GM19025 (cell line): Measurements from ENCODE around the gene NKX3-2.

Source experiments
- ATAC-seq: cut with Tn5 transposase; IDR thresholded peaks from one replicate; pipeline ENCODE4 v1.9.1; 2021; ENCODE audit warnings: mild to moderate bottlenecking, low read depth, moderate library complexity; ENCODE audit not compliant: unreplicated experiment

The NKX3-2 gene

DNA sequence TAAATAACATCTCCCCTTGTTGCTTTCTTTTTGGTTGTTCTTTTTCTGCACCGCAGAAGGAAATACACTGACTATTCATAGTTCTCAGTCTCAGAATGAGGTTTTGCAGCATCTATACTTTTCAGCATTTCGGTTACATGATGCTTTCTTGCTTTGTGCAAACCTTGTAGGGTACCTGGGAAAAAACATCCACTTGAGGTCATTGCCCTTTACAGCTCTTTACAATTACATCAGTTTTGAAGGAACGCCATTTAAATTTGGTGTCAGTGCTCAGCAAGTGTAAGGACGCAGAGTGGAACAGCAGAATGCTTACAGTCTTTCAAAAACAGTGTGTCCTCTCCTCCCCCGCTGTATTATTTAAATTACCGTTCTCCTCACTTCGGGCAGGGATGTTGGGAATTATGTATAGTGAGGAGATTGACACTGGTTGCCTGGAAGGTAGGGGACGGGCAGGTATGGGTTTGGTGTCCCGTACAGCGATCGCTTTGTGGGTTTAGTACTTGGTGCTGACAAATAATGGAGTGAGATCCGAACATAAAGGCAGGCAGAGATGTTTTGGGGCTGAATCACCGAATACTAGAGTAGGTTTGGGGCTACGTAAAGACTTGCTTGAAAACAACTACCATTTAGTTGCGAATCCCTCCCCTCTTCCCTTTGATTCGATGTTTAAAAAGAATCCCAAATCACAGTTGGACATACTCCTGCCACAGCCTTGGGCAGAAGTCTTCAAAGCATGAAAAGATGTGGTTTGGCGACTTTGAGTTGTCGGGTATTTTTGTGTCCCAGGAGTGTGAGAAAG lies 2.0 kb upstream of the NKX3-2 start:
- ATAC-seq = no peak

DNA sequence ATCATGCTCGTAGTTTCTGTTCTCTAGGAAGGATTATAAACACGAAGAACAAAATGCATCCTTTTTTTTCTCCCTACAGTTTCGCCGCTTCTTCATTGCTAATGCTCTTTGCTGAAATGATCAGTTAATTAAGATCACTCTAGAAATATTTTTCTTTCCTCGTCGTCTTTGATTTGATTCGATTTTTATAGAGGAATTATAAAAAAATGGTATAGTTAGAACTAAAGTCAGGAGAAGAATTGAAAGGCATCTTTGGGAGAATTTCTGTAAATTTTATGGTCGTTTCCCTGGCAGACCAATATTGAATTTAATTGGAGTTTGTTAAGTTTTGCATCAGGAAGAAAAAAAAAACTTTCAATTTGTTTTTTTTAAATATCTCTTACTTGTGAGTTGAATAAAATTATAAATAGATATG lies 1.1 kb upstream of the NKX3-2 start:
- ATAC-seq = no peak

DNA sequence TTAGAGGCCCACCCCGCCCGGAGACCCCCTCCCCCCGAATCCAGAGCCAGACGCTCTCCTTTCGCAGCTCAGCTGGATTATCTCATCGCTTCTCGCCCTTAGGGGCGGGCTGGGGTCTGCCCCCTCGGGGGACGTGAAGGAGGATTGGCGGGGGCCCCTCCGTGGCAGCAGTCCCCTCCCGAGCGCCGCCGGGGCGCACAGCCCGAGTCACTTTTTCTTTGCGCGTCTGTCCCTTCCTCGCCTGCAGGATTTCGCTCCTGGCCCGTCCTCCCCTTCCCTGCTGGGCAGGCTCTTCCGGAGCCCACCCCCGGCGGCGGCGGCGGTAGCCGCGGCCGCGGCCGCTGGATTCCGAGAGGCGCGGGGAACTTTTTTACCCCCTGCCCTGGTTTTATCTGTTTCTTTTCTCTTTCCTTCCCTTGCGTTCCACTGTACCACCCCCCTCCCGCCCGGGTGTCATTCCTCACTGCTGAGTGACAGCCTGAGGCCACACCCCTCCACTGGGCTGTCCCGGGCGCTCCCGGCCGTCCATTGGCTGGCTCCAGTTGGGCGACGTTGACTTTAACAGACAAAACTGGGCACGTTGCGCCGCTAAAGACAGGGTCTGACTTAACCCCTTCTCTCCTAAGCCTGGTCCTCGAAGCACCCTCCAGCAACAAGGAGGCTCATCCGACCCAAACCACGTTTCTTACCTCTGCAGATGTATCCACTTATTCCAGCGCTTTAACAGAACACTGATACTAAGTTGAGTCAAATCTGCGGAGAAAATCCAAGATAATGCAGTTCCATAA lies 492 bp upstream of the NKX3-2 start:
- peak; percentile 54 for ATAC-seq

DNA sequence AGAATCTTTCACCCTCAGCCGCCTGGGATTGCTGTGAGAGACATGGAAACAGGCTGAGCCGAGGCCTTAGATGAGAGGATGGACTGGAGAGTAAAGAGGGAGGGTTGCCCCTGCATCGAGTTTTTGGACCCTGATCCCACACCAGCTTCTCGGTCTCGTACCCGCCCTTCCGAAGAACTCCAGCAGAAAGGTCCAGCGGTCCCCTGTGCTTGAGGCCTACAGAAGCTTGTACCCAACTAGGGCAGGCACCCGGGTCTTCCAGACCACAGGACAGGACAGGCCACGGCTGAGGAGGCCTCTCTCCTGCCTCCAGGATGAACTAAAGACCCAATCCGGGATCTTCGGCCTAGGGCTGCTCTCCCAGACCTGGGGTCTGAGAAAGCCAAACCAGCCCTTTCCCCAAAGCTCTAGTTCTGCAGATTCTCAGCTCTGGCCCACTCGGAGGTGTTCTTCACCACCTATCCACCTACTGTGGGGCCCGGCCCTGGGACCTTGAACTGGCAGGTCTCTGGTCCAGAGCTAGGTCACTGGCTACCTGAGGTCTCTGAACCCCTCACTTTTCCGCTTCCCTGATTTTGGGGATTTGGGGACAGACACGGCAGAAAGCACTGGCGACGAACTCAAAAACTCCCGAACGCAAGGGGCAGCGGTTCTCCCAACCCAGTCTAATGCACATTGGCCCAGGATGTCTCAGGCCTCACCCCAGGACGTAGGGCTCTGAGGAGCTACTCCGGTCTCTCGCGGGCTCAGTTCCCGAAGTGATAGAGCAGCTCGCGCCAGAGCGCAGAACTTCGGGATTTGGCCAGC lies 1.1 kb downstream of the NKX3-2 start:
- no peak for ATAC-seq

DNA sequence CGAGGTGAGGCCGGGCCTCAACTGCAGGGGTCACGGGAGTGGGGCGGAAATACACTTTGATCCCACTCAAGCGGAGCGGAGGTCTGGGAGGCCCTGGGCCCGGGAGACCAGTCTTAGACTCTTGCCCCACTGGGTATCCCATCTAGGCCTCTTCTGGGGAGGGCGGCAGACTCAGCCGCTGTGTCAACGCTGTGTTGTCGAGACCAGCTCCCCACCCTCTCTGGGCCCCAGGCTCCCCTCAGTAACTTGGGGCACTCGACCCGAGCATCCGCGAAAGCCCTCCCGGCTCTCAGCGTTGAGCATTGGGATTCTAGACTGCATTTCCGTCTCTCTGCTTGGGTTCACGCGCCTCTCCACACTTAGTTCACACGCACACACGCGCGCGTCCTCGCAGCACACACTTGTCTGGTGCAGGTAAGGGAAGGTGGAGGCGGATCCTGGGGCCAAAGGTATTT lies 1.7 kb downstream of the NKX3-2 start:
- no peak for ATAC-seq

DNA sequence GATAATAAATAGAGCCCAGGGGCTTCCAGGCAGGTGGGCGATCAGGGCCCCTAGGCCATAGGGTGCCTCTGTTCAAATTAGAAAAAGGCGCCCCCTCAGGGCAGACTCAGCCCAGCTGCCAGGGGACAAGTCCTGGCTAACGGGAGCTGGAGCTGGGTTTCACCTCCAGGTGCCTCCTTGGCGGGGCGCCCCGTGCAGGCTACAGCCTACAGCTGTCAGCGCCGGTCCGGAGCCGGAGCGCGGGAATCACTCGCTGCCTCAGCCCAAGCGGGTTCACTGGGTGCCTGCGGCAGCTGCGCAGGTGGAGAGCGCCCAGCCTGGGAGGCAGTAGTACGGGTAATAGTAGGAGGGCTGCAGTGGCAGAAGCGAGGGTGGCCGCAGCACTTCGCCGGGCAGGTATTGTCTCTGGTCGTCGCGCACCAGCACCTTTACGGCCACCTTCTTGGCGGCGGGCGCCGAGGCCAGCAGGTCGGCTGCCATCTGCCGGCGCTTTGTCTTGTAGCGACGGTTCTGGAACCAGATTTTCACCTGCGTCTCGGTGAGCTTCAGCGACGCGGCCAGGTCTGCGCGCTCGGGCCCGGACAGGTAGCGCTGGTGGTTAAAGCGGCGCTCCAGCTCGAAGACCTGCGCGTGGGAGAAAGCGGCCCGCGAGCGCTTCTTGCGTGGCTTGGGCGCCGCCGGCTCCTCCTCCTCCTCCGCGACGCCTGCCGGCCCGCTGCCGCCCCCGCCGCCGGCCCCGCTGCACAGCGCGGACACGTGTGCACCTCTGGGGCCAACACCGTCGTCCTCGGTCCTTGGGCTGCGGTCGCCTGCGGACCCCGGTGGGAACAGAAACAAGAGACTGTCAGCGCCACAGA lies 2.4 kb downstream of the NKX3-2 start:
- ATAC-seq = peak; percentile 32

DNA sequence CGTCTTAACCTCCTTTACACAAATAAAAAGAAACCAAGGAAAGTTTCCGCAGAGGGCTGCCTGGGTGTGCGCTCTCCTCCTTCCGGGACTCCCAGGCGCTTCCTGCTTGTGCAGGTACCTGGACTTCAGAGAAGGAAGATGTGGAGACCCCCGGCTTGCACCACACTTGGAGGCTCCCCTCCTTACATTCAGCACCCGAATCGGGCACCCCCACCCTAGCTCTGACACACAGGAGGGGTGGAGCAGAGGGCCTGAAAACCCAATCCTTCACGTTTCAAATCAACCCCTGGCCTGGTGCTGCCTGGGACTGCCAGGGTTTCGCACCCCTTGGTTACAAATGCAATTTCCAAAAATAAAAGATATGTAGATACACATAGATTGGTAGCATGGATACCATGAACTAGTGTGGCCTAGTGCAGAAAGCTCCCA lies 3.1 kb downstream of the NKX3-2 start:
- no peak for ATAC-seq

DNA sequence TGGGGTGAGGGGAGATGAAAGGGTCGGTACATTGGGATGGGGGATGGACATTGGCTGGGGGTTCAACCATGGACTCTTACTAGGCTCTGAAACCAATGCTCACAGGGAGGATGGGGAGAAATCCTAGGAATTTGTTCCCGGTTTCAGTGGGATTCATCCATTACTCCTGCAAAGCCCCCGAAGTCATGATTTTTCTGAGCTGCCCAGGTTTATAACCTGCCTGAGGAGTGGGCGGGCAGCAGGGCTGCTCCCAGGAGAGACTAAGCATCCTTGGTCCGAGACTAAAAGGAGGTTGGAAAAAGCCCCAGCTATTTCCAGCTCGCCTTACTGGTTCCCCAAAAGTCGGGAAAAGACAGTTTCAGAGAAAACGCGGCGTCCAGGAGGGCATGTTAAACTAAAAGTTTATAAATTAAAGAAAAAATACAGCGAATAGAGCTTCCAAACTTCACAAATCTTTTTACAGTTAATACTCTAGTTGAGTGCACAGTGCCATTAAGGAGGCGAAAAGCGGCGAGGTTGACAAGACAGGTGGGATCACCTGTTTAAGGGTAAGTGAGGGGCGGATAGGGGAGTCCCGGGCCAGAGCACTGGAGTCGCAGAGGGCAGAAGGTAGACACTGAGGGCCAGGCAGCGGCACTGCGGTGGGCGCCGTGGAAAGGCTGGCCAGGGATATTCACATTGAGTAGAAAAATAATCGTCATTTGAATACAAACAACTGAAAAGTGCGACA lies 3.7 kb downstream of the NKX3-2 start:
- no peak for ATAC-seq

DNA sequence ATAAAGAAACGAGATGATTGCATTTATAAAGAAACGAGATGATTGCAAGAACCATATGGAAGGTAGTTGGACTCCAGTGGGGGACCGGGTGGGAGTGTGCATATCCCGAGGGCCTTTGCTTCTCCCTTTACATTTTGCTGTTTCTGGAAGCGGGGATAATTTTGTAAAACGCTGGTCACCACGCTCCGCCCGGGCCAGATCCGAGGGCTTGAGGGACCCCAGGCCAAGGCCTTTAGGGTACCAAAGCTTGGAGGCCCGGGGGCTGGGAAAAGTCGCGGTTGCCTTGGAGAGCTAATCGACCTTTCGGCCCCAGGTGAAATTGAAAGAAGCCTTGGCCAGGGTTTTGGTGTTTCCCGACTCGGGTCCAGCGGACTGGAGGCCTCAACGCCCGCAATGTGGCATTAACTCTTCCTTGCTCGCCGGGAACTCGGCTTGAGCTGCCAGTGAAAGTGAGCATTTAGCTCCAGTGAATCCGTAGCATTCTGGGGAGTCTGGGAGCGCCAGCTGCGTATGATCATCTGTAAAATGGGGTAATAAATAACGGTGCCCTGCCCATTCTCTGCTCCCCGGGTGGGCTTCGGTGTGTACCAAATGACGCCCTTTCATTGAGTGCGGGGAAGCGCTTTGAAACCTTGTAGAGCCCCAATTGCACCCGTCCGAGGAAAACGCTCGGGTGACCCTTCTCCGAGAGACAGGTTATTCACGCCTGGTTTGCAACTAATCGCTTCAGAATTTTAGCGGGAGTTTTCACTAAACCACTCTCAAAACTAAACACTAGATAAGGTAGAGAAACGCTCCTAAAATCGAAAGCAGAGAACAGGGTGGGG lies 4.5 kb downstream of the NKX3-2 start:
- ATAC-seq = no peak

DNA sequence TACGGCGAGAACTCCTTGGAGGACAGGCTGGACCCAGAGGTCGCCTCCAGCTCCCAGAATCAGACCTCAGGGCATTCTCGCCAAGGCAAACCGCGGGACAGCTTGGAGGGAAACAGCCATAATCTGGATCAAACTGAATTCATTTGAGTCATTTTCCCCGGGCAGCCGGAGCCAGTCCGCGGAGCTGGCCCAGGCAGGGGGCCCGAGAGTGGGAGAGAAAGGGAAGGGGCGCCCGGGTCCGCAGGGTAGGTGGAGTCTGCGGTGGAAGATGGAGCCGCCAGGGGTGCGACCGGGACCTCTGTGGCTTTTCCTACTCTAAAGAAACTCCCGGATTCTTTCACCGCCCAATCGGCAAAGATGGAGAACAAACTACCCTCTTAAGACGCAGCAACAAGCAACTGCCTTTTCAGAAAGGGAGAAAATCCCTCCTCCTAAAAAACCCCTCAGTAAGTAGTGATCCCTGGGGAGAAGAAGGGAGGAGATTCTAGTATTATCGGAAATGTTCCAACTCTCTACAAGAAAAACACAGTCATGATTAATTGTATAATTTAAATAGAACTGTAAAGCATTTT lies 5.2 kb downstream of the NKX3-2 start:
- no peak for ATAC-seq

DNA sequence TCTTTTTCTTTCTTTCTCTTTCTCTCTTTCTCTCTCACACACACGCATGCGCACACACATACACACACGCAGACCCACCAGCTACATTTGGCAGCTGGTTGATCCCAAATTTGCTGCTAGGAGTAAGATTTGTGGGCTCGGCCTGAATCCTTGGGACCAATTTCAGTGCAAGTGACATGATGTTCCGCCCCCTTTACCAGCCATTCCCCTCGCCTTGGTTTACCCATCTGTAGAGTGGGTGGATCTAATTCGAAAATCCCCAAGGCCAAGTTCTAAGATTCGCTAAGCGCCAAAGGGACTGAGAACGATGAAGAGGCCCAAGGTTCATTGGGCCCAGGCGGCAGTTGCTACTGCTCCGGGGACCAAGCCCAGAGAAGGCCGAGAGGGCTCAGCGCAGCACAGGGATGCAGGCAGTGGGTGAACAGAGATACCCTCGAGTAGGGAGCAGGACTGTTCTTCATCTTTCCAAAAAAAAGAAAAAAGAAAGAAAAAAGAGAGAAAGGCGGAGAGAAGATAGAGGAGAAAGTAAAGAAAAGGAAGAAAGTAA lies 5.8 kb downstream of the NKX3-2 start:
- no peak for ATAC-seq

DNA sequence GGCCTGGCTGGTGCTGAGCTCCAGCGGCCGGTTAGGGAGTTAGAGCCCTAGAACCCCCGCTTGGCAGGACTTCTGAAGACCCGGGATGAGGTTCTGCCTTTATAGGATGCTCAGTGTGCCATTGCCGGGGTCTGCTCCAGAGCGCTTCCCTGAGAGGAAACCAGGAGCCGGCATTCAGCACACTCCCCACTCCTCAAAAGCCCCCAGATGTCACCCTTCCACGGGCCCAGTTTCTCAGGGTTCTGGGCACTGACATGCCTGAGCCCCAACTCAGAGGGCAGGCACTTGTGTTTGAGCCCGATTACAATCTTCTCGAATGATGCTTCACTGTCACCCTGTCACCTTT lies 6.5 kb downstream of the NKX3-2 start:
- ATAC-seq = no peak

DNA sequence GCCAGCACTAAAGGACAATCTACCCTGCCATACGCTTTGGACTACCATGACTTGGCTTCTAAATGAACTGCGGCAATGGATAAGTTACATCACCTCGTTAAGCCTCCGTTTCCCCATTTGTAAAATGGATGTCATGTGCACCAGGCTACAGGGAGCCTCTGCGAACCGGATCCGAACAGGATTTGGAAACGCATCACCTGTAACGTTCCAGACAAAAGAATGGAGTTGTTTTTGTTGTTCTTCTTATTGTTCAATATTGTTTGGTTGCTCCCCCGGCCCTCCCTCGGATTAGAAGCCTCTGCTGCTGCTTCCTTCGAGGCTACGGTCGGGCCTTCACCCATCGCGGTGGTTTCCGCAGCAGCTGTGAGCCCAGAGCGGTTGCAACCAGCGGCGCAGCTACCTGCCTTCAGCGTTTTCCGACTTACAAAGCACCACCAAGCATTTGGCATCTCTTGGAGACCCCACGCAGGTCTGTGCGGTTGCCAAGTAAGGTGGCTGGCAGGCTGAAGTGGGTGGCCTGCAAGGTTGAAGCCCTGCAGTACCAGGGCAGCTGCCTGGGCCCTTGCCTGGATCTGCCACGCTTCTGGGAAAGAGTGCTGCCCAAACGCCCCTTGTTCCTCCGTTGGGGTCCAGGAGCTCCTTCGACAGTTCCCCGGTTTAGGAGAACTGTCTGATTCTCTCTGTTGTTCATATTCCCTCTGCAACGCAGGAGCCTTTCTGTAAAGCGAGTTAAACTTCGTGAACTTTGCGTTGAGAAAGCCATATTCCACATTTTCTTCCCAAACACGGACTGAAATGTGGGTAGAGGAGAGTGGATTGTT lies 7.1 kb downstream of the NKX3-2 start:
- ATAC-seq = no peak

DNA sequence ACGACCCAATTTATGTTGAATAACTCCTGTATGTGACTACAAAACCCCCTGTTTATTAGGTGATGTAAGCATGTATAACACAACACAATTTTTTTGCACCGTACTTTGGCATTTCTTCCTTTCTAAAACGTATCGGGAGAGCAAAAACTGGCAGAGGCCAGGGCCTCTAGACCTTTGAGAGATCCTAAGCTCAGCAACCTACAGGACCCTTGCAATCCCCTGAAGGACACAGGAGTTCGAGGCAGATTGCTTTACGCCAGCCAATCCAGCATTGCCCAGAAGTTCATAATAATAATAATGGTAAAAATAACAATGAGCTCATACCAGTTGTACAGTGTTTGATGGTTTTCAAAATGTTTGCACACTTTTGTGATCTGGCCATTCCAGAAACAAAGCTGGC lies 7.7 kb downstream of the NKX3-2 start:
- no peak for ATAC-seq

DNA sequence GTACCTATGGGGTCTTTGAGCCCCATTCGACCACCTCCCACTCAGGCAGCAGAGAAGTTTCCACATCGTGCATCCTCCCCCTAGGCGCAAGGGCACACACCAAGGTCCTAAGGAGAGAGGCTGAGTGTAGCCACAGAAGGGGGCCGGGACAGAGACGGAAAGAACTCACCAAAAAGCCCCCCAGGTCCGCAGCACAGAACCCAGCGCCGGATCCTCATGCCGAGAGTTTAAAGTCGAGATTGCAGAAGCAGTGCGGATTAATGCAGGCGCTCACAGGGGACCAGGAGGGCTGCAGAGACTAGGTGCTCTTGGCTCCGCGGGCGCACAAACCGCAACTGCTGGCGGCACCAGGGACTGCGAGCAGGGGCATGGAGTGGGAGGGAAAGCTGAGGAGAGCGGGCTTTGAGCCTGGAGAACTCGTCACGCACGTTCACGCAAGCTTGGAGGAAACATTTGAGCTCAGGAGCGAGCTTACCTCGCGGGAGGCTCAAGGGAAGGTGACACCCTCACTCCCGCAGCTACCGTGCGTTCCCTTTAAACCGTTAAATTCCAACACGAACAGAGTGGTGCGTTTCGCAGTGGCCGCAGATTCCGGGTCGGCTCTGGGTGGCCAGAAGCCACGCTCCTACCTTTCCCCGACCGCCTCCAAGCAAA lies 8.5 kb downstream of the NKX3-2 start:
- no peak for ATAC-seq

DNA sequence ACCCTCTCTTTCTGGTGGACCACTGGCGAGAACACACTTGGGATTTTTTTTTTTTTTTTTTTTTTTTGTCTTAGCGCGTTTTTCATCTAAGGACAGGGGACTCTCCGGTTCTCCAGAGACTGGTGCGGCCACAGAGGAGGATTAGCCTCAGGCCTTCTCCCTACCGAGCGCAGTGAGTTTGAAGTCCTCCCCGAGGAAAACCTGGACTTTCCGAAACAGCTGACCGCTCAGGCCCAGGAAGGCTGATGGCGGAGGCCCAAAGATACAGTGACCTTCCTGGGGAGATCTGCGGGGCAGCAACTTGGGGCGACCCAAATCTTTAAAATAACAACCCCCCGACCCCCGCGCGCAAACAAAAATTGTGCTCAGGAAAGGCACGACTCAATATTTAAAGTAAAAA lies 9.2 kb downstream of the NKX3-2 start:
- ATAC-seq = no peak
